ENCODE measurements around the gene MAPT. TPM values are rescaled to one million over a fixed set of nuclear protein-coding genes. Genes with fewer than 3 reads are reported as not detected.

MAPT gene
- total RNA-seq, 4 donors from 2014 or later, result 4.2 to 11.1 (median 7.3) TPM

DNA sequence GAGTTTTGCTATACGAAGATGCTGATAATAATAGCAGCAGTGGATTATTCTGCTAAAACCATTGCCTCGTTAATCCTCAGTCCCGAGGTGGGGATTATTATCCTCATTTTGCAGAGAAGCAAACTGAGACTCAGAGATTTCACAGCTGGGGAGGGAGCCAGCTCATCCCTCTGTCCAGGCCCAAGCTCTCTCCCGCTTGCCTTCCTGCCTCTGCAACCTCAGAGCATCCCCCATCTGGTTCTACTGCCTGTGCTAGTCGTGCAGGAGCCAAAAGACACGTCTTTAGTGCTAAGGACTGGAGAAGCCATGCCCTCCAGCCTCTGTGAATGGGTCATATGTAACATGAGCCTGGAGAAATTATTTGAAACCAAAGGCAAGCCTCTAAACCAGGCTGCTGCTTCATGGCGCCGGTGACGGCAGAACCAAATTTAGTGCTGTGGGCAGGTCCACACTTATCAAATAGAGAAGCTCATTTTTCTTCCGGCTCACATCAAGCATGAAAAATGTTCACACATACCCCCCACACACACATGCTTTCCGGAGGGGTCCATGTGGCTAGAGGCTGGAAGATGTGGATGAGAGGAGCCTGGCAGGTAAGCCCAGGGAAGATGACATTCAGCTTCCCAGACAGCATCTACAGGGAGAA is 13.5 kb downstream of the MAPT start:
- H3K4me3 ChIP-seq, result no peak overlapping the region
- 66% methylated on average over 11 of the region's 11 CpGs for WGBS
- no peaks in the 10 kb centered on the region for H3K36me3 ChIP-seq
- H3K27ac ChIP-seq (replicated peaks in 1 of 4), result no peak overlapping the region
- TF ChIP-seq EP300 (IDR thresholded peaks at IDR 0.05) (no peak), POLR2AphosphoS5 (IDR thresholded peaks at IDR 0.05) (no peak), POLR2A (IDR thresholded peaks at IDR 0.05; ENCODE audit: low read depth) (no peak)
- TF ChIP-seq, protein P1, sequence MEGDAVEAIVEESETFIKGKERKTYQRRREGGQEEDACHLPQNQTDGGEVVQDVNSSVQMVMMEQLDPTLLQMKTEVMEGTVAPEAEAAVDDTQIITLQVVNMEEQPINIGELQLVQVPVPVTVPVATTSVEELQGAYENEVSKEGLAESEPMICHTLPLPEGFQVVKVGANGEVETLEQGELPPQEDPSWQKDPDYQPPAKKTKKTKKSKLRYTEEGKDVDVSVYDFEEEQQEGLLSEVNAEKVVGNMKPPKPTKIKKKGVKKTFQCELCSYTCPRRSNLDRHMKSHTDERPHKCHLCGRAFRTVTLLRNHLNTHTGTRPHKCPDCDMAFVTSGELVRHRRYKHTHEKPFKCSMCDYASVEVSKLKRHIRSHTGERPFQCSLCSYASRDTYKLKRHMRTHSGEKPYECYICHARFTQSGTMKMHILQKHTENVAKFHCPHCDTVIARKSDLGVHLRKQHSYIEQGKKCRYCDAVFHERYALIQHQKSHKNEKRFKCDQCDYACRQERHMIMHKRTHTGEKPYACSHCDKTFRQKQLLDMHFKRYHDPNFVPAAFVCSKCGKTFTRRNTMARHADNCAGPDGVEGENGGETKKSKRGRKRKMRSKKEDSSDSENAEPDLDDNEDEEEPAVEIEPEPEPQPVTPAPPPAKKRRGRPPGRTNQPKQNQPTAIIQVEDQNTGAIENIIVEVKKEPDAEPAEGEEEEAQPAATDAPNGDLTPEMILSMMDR (IDR thresholded peaks at IDR 0.05), result no peak
- peaks cover 0 to 21% (median 2%) of the 10 kb centered on the region in 4 donors for H3K27me3 ChIP-seq
- no peak for DNase-seq (ENCODE audit: extremely low spot score)
- H3K4me1 ChIP-seq, result peaks cover 0 to 14% (median 3%) of the 10 kb centered on the region in 4 donors
- intact Hi-C loops (cut with DNase I), result no loop called here
- H3K9me3 ChIP-seq, result peaks cover 0 to 10% (median 5%) of the 10 kb centered on the region in 4 donors

DNA sequence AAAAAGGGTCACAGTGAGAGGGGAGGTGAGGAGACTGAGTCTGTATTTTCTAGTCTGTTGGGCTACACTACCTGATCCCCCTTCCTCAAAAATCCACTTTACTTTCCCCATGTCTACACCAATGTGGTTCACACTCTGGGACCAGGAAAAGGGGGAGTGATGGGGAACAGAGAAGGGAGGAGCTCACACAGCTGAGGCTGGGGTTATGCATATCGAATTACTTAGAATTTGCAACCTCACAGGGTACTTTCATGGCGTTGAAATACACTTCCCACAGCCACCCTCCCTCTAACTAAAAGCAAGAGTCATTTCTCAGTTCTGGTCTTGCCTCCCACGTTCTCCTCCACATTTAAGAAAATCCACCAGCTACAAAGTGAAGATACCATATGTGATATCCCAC is 14.1 kb downstream of the MAPT start:
- peaks cover 0 to 9% (median 3%) of the 10 kb centered on the region in 4 donors for H3K4me1 ChIP-seq
- H3K27me3 ChIP-seq, result peaks cover 0 to 21% (median 2%) of the 10 kb centered on the region in 4 donors
- 58% methylated on average over 3 of the region's 3 CpGs for WGBS
- TF ChIP-seq POLR2A (IDR thresholded peaks at IDR 0.05; ENCODE audit: low read depth) (no peak), EP300 (IDR thresholded peaks at IDR 0.05) (no peak), POLR2AphosphoS5 (IDR thresholded peaks at IDR 0.05) (no peak)
- TF ChIP-seq, protein P1 (IDR thresholded peaks at IDR 0.05), result no peak
- no peak for DNase-seq (ENCODE audit: extremely low spot score)
- no peak overlapping the region for H3K27ac ChIP-seq (replicated peaks in 1 of 4)
- intact Hi-C loops (cut with DNase I), result no loop called here
- no peaks in the 10 kb centered on the region for H3K36me3 ChIP-seq
- peaks cover 0 to 10% (median 5%) of the 10 kb centered on the region in 4 donors for H3K9me3 ChIP-seq
- H3K4me3 ChIP-seq, result no peak overlapping the region

DNA sequence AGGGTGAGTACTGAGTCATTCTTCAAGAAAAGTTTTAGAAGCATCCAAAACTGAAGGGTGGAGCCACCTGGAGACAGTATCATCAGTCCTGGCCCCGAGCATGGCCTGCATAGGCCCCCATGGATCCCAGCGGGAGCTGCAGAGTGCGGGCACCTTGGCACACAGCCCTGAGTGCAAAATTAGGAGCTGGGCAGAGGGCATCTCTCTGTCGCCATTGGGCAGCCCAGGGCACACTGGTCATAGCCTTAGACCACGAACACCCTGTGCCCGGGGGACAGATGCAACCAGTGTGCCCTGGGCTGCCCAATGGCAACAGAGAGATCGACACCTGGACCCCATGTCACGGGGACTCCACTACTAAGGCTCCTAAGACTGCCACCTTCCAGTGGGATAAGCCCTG is 14.6 kb downstream of the MAPT start:
- Histone ChIP-seq H3K36me3 (no peaks in the 10 kb centered on the region), H3K9me3 (peaks cover 0 to 10% (median 5%) of the 10 kb centered on the region in 4 donors), H3K4me1 (peaks cover 0 to 9% (median 3%) of the 10 kb centered on the region in 4 donors), H3K4me3 (no peak overlapping the region), H3K27ac (replicated peaks in 1 of 4) (no peak overlapping the region), H3K27me3 (peaks cover 0 to 21% (median 2%) of the 10 kb centered on the region in 4 donors)
- DNase-seq (ENCODE audit: extremely low spot score), result no peak
- intact Hi-C loops (cut with DNase I), result no loop called here
- TF ChIP-seq, protein P1 (IDR thresholded peaks at IDR 0.05), result no peak
- no peak for TF ChIP-seq EP300 (IDR thresholded peaks at IDR 0.05)
- TF ChIP-seq POLR2AphosphoS5 (IDR thresholded peaks at IDR 0.05), result no peak
- no peak for TF ChIP-seq POLR2A (IDR thresholded peaks at IDR 0.05; ENCODE audit: low read depth)
- 83% methylated on average over 8 of the region's 8 CpGs for WGBS

DNA sequence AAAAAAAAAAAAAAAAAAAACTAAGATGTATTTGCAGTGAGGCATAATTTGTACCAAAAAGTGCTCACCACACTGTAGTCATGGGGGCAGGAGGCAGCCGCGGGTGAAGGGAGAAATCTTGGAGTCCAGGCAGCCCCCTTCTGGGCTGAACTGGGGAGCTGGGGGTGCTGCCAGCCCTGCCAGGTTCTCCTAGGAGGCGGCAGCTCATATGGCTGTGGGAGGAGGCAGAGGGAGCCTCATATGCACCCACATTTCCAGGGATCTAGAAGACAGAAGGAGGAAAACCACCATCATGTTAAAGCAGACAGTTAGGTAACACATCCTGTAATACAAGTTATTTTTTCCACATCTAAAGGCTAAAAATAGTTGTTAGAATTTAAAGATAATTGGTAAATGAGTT is 16.3 kb downstream of the MAPT start:
- no peak for DNase-seq (ENCODE audit: extremely low spot score)
- H3K4me3 ChIP-seq, result no peak overlapping the region
- H3K27ac ChIP-seq (replicated peaks in 1 of 4), result no peak overlapping the region
- TF ChIP-seq, protein P1 (IDR thresholded peaks at IDR 0.05), result no peak
- TF ChIP-seq POLR2AphosphoS5 (IDR thresholded peaks at IDR 0.05), result no peak
- no peak for TF ChIP-seq EP300 (IDR thresholded peaks at IDR 0.05)
- no peak for TF ChIP-seq POLR2A (IDR thresholded peaks at IDR 0.05; ENCODE audit: low read depth)
- no peaks in the 10 kb centered on the region for H3K36me3 ChIP-seq
- WGBS, result 78% methylated on average over 3 of the region's 3 CpGs
- H3K27me3 ChIP-seq, result peaks cover 0 to 17% (median 2%) of the 10 kb centered on the region in 4 donors
- H3K4me1 ChIP-seq, result peaks cover 0 to 7% (median 1%) of the 10 kb centered on the region in 4 donors
- intact Hi-C loops (cut with DNase I), result no loop called here
- peaks cover 0 to 10% (median 5%) of the 10 kb centered on the region in 4 donors for H3K9me3 ChIP-seq
